Measurements from ENCODE around the gene ABCB11. TPM values are rescaled to one million over a fixed set of nuclear protein-coding genes. Genes with fewer than 3 reads are reported as not detected.

The ABCB11 gene
- total and polyA plus RNA-seq, 8 donors: 0.18 to 0.58 TPM; not detected in 6

DNA sequence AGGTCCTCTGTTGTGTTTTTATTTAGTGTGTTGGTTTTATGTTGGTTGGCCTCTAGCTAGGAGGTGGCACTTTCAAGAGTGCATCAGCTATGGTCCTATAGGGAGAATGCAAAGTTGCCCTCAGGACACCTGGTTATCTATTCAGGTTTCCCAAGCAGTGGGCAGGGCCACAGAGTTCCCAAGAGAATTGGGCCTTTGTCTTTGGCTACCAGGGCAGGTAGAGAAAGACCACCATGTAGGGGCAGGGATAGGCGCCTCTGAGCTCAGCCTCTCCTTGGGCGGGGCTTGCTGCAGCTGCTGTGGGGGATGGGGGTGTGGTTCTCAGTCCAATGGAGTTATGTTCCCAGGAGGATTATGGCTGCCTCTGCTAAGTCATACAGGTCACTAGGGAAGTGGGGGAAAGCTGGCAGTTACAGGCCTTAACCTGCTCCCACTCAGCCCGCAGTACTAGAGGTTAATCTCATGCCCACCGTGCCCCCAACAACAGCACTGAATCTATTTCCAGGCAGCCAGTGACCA is 26.0 kb downstream of the ABCB11 start:
- Histone ChIP-seq H3K4me1 (no peaks in the 10 kb centered on the region), H3K27ac (no peak overlapping the region), H3K9me3 (no peaks in the 10 kb centered on the region), H3K36me3 (no peaks in the 10 kb centered on the region), H3K27me3 (no peaks in the 10 kb centered on the region), H3K4me3 (no peak overlapping the region)
- DNase-seq: no peak
- TF ChIP-seq CTCF (IDR thresholded peaks at IDR 0.05) (no peak), POLR2AphosphoS5 (IDR thresholded peaks at IDR 0.05) (no peak), POLR2A (IDR thresholded peaks at IDR 0.05) (no peak), EP300 (IDR thresholded peaks at IDR 0.05) (no peak)
- intact Hi-C loops (cut with DNase I; ENCODE audit: low total_unique reads): no loop called here
- 88 to 96% (median 93%) methylated on average over 4 of the region's 4 CpGs for WGBS, 5 donors

- 71 to 75% (median 73%) methylated on average over 3 of the region's 3 CpGs for WGBS, 5 donors
- no peaks in the 10 kb centered on the region for H3K4me1 ChIP-seq
Measured at GRCh38 chr2:169002161-169002738, 28.9 kb downstream of the ABCB11 start.

GRCh38 chr2:169001116-169001815 is 29.9 kb downstream of the ABCB11 start:
- WGBS, 5 donors: 81 to 88% (median 82%) methylated on average over 5 of the region's 5 CpGs

More at GRCh38 chr2:169002161-169002738, 28.9 kb downstream of the ABCB11 start:
- Histone ChIP-seq H3K4me3 (no peak overlapping the region), H3K27me3 (no peaks in the 10 kb centered on the region), H3K27ac (no peak overlapping the region), H3K9me3 (no peaks in the 10 kb centered on the region), H3K36me3 (no peaks in the 10 kb centered on the region)
- intact Hi-C loops (cut with DNase I; ENCODE audit: low total_unique reads): no loop called here
- no peak for DNase-seq
- TF ChIP-seq POLR2A (IDR thresholded peaks at IDR 0.05) (no peak), CTCF (IDR thresholded peaks at IDR 0.05) (no peak), POLR2AphosphoS5 (IDR thresholded peaks at IDR 0.05) (no peak), EP300 (IDR thresholded peaks at IDR 0.05) (no peak)

More at GRCh38 chr2:169001116-169001815, 29.9 kb downstream of the ABCB11 start:
- intact Hi-C loops (cut with DNase I; ENCODE audit: low total_unique reads): no loop called here
- Histone ChIP-seq H3K4me3 (no peak overlapping the region), H3K9me3 (no peaks in the 10 kb centered on the region), H3K4me1 (no peaks in the 10 kb centered on the region), H3K27me3 (no peaks in the 10 kb centered on the region), H3K36me3 (no peaks in the 10 kb centered on the region), H3K27ac (no peak overlapping the region)
- no peak for TF ChIP-seq POLR2AphosphoS5 (IDR thresholded peaks at IDR 0.05)
- no peak for TF ChIP-seq CTCF (IDR thresholded peaks at IDR 0.05)
- TF ChIP-seq POLR2A (IDR thresholded peaks at IDR 0.05): no peak
- no peak for TF ChIP-seq EP300 (IDR thresholded peaks at IDR 0.05)
- DNase-seq: no peak

Measured in stomach (tissue), 9 donors.